ENCODE results near the gene NRXN3. TPM values are rescaled to one million over a fixed set of nuclear protein-coding genes. Genes with fewer than 3 reads are reported as not detected.

The NRXN3 gene
- total and polyA plus RNA-seq, 2 of the 4 experiments (the other 2 are of a cell fraction): 4.8 to 25.1 TPM

DNA sequence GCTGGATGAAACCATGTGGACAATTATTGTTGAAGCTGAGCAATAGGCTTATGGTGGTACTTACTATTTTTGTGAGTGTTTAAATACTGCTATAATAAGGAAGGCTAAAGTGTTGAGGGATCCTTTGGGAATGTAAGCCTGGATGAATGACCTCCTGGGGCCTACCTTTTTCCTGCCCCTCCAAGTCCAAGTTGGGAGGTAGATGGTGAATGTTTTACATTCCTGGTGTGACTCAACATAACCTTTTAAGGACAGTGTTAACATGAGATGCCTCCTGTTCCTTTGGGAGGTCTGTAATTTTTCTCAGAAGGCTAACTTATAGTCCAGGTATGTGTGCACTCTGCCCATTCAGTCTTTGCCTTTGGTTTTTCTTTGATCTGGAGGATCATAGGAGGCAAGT, 315.9 kb downstream of the NRXN3 start:
- no peak overlapping the region for H4K8ac ChIP-seq (ENCODE audit: low read depth in 2 of 2, low read length in 2 of 2)
- no peak overlapping the region for H2BK15ac ChIP-seq (ENCODE audit: low read depth, low read length)
- ChIA-PET CTCF (no interaction called here), POLR2A (ENCODE audit: unreplicated experiment) (no interaction called here)
- no peak overlapping the region for H2AK9ac ChIP-seq (replicated peaks; ENCODE audit: low read depth, low read length, poor library complexity)
- BruUV-seq (replicated peaks): no TSS peak
- no peak overlapping the region for H2AK5ac ChIP-seq (ENCODE audit: low read depth, low read length)
- H3K27ac ChIP-seq (ENCODE audit: insufficient read depth, low read length): no peak overlapping the region
- H3K79me1 ChIP-seq (ENCODE audit: low read depth in 1 of 2, low read length in 2 of 2): no peaks in the 10 kb centered on the region
- no peak overlapping the region for H4K91ac ChIP-seq (ENCODE audit: insufficient read depth, low read depth, low read length)
- no peaks in the 10 kb centered on the region for H3K27me3 ChIP-seq (ENCODE audit: control insufficient read depth, insufficient read depth, low read length)
- H3K9me3 ChIP-seq (ENCODE audit: control insufficient read depth, insufficient read depth, low read length): peaks cover 7% of the 10 kb centered on the region
- H3K4me2 ChIP-seq (ENCODE audit: low read depth, low read length): no peak overlapping the region
- intact Hi-C loops (cut with micrococcal nuclease) (no loop called here), dilution Hi-C loops (cut with HindIII; ENCODE audit: low sequenced_read_pairs, unreplicated experiment) (no loop called here), in situ Hi-C loops (cut with MboI; ENCODE audit: low sequenced_read_pairs) (no loop called here)
- TF ChIP-seq MAFK (IDR thresholded peaks at IDR 0.05; ENCODE audit: low read depth, low read length) (no peak), POLR2A (IDR thresholded peaks at IDR 0.05; ENCODE audit: low read depth, low read length) (no peak), BHLHE40 (IDR thresholded peaks at IDR 0.05; ENCODE audit: low read depth, low read length) (no peak), CEBPB (IDR thresholded peaks at IDR 0.05; ENCODE audit: low read depth, low read length) (no peak), MAZ (IDR thresholded peaks at IDR 0.05; ENCODE audit: borderline replicate concordance, low read depth, low read length) (no peak), RCOR1 (IDR thresholded peaks at IDR 0.05; ENCODE audit: insufficient replicate concordance, low read length) (no peak), RFX5 (IDR thresholded peaks at IDR 0.05; ENCODE audit: low read depth, low read length) (no peak), FOS (IDR thresholded peaks at IDR 0.05; ENCODE audit: low read depth, low read length) (no peak), SMC3 (IDR thresholded peaks at IDR 0.05; ENCODE audit: low read depth, low read length) (no peak)
- TF ChIP-seq, protein P1, sequence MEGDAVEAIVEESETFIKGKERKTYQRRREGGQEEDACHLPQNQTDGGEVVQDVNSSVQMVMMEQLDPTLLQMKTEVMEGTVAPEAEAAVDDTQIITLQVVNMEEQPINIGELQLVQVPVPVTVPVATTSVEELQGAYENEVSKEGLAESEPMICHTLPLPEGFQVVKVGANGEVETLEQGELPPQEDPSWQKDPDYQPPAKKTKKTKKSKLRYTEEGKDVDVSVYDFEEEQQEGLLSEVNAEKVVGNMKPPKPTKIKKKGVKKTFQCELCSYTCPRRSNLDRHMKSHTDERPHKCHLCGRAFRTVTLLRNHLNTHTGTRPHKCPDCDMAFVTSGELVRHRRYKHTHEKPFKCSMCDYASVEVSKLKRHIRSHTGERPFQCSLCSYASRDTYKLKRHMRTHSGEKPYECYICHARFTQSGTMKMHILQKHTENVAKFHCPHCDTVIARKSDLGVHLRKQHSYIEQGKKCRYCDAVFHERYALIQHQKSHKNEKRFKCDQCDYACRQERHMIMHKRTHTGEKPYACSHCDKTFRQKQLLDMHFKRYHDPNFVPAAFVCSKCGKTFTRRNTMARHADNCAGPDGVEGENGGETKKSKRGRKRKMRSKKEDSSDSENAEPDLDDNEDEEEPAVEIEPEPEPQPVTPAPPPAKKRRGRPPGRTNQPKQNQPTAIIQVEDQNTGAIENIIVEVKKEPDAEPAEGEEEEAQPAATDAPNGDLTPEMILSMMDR (conservative IDR thresholded peaks at IDR 0.05; ENCODE audit: low read depth, low read length): no peak
- H2BK120ac ChIP-seq (ENCODE audit: low read depth, low read length): no peak overlapping the region
- no peak overlapping the region for H2BK20ac ChIP-seq (ENCODE audit: low read depth, low read length)
- H4K20me1 ChIP-seq (ENCODE audit: insufficient read depth, low read length): no peaks in the 10 kb centered on the region
- no peak overlapping the region for H3K14ac ChIP-seq (replicated peaks; ENCODE audit: low read depth, low read length)
- no peak for DNase-seq
- no peak overlapping the region for H3K4me3 ChIP-seq (ENCODE audit: insufficient read depth, low read depth, low read length)
- no peak overlapping the region for H2BK5ac ChIP-seq (ENCODE audit: low read depth, low read length, poor library complexity, severe bottlenecking)
- no peak overlapping the region for H4K5ac ChIP-seq (ENCODE audit: low read depth, low read length)
- no peak overlapping the region for H3K4ac ChIP-seq (ENCODE audit: low read depth, low read length)
- H2AFZ ChIP-seq (replicated peaks; ENCODE audit: low read length, poor library complexity): no peak overlapping the region
- H3K23ac ChIP-seq (ENCODE audit: low read depth, low read length): no peak overlapping the region
- no peak for ATAC-seq (ENCODE audit: low read depth)
- H3K56ac ChIP-seq (ENCODE audit: extremely low read depth, insufficient read depth, low read length): no peak overlapping the region
- no peak overlapping the region for H3K9ac ChIP-seq (ENCODE audit: low read depth, low read length)
- H3K4me1 ChIP-seq (ENCODE audit: control insufficient read depth, insufficient read depth, low read length): no peaks in the 10 kb centered on the region
- H3K36me3 ChIP-seq (ENCODE audit: control insufficient read depth, insufficient read depth, low read length): no peaks in the 10 kb centered on the region
- no peaks in the 10 kb centered on the region for H3K9me1 ChIP-seq (ENCODE audit: insufficient read depth, low read length)
- no peak overlapping the region for H3K18ac ChIP-seq (ENCODE audit: low read depth, low read length)

All from IMR-90 (cell line).